Gastroesophageal sphincter (tissue), 4 donors: ENCODE results near the gene WDR26. TPM values are rescaled to one million over a fixed set of nuclear protein-coding genes. Genes with fewer than 3 reads are reported as not detected.
A peak's percentile ranks its signal among the peaks of the same experiment; 100 is the strongest.

Experiments used
- ATAC-seq: fragments of 150-250 bp; one replicate; pipeline ENCODE4 v1.9.1; 2016; ENCODE audit warnings: mild to moderate bottlenecking, moderate library complexity
- H3K27ac ChIP-seq, 4 donors: fragments of 200-600 bp; sonication (generic) in 3 of 4; 1 replicate in 3 of 4; 2 replicates in 1 of 4; pipeline ENCODE4 v1.5.1; 2016 to 2019
- H3K27me3 ChIP-seq: fragments of 200-600 bp; sonication (generic); one replicate; pipeline ENCODE4 v1.5.1; 2019
- H3K36me3 ChIP-seq, 2 donors: fragments of 200-600 bp; sonication (generic); one replicate each; pipeline ENCODE4 v1.5.1; 2019; ENCODE audit warnings: control low read depth in 1 of 2
- H3K4me1 ChIP-seq, 3 donors: fragments of 200-600 bp; sonication (generic); 1 replicate in 2 of 3; 2 replicates in 1 of 3; pipeline ENCODE4 v1.5.1; 2016 to 2019; ENCODE audit warnings: control low read depth in 2 of 3
- H3K4me3 ChIP-seq, 2 donors: fragments of 200-600 bp; sonication (generic); one replicate each; pipeline ENCODE4 v1.5.1; 2019; ENCODE audit warnings: mild to moderate bottlenecking in 1 of 2, moderate library complexity in 1 of 2
- H3K9me3 ChIP-seq, 3 donors: fragments of 200-600 bp; sonication (generic); one replicate each; pipeline ENCODE4 v1.5.1; 2017 to 2019; ENCODE audit warnings: control low read depth in 2 of 3
- EP300 ChIP-seq: sonication (generic); formaldehyde crosslinking; IDR thresholded peaks from one replicate; pipeline ENCODE4 v1.6.1; 2017; ENCODE audit warnings: antibody characterized with exemption, mild to moderate bottlenecking
- POLR2A ChIP-seq, 2 donors: fragments of 450-650 bp; IDR thresholded peaks; one replicate each; pipeline ENCODE4 v1.6.1; 2017; ENCODE audit warnings: antibody characterized with exemption in 2 of 2, mild to moderate bottlenecking in 2 of 2, moderate library complexity in 1 of 2
- POLR2AphosphoS5 ChIP-seq: sonication (generic); formaldehyde crosslinking; IDR thresholded peaks from one replicate; pipeline ENCODE4 v1.6.1; 2017; ENCODE audit warnings: antibody characterized with exemption
- WGBS, 2 donors: methylation state at CpG; one replicate each; pipeline ENCODE4 v1.1.5; 2018; ENCODE audit warnings: low coverage in 1 of 2; 5-methylcytosine and 5-hydroxymethylcytosine counted together
- total RNA-seq, 4 donors: library from RNA; depleted of rRNA; stranded (reverse); fragments of >200 nt; gene quantifications; one replicate each; pipeline ENCODE4 v1.1.0, GENCODE V29; 2016
- TF ChIP-seq, protein P1 (sequence below), 4 experiments: fragments of 200-600 bp in 2 of 4; fragments of 450-650 bp in 2 of 4; sonication (generic) in 1 of 4; IDR thresholded peaks; one replicate each; pipeline ENCODE4 v1.5.1; 2017 to 2019; ENCODE audit warnings: antibody characterized with exemption in 4 of 4, mild to moderate bottlenecking in 2 of 4, moderate library complexity in 2 of 4

Gene WDR26
- total RNA-seq, 4 donors from 2014 or later, result 63.9 to 94.5 (median 77.7) TPM

DNA sequence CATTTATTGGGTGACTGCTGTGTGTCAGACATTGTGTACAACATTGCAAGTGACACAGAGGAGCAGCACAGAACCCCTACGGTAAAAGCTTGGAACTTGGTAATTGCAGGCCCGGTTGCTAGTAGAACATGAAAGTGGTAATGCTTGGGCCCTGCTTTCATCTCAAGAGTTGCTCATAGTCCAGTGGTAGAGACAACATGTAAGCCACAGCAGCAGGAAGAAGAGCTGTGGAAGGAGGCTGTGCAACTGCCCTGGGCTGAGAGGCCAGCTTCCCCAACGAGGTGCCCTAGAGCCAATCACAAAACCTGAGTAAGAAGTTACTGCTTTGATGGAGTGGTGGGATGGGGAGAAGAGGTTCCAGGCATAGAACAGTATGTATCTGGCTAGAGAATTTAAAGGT, 59.5 kb downstream of the WDR26 start:
- H3K27me3 ChIP-seq, result no peaks in the 10 kb centered on the region
- WGBS, 2 donors, result 77 to 90% methylated on average over 2 of the region's 3 CpGs
- H3K36me3 ChIP-seq, result peaks cover 0 to 97% of the 10 kb centered on the region in 2 donors
- no peak for ATAC-seq
- no peaks in the 10 kb centered on the region for H3K9me3 ChIP-seq
- no peak overlapping the region for H3K27ac ChIP-seq
- H3K4me1 ChIP-seq, result peaks cover 0 to 41% (median 0%) of the 10 kb centered on the region in 3 donors
- TF ChIP-seq, protein P1, sequence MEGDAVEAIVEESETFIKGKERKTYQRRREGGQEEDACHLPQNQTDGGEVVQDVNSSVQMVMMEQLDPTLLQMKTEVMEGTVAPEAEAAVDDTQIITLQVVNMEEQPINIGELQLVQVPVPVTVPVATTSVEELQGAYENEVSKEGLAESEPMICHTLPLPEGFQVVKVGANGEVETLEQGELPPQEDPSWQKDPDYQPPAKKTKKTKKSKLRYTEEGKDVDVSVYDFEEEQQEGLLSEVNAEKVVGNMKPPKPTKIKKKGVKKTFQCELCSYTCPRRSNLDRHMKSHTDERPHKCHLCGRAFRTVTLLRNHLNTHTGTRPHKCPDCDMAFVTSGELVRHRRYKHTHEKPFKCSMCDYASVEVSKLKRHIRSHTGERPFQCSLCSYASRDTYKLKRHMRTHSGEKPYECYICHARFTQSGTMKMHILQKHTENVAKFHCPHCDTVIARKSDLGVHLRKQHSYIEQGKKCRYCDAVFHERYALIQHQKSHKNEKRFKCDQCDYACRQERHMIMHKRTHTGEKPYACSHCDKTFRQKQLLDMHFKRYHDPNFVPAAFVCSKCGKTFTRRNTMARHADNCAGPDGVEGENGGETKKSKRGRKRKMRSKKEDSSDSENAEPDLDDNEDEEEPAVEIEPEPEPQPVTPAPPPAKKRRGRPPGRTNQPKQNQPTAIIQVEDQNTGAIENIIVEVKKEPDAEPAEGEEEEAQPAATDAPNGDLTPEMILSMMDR (IDR thresholded peaks at IDR 0.05), result no peak
- no peak for TF ChIP-seq EP300
- TF ChIP-seq POLR2AphosphoS5, result no peak
- TF ChIP-seq POLR2A (IDR thresholded peaks at IDR 0.05), result no peak
- H3K4me3 ChIP-seq, result no peak overlapping the region

DNA sequence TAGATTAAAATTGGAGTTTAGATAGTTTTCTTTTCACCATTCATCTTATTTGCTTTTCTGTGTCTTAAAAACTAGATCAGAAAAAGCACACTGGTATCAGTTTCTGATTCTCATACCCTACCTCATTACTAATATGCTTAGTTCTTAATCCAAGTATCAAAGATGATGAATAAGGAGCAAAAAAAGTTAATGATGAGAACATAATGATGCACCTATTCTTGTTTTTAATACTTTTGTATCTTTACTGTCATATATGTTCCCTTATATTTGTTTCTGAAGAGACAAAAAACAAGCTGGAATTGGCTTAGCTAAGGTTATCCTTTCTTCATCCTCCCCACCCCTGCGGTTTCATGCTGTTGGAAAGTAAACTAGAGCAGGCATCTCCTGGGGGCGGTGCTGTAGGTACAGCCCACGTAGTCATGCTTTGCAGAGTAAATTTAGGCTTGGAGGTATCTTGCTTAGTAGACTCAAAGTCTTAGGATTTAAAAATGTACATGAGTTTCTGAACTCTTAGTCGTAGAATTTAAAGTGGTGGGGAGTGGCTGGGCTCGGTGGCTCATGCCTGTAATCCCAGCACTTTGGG, 61.5 kb downstream of the WDR26 start:
- Histone ChIP-seq H3K9me3 (no peaks in the 10 kb centered on the region), H3K4me3 (no peak overlapping the region), H3K27ac (no peak overlapping the region), H3K27me3 (no peaks in the 10 kb centered on the region), H3K4me1 (peaks cover 0 to 49% (median 0%) of the 10 kb centered on the region in 3 donors), H3K36me3 (peaks cover 0 to 100% of the 10 kb centered on the region in 2 donors)
- WGBS, 2 donors, result 90 to 92% methylated on average over 2 to 5 of the region's 5 CpGs
- TF ChIP-seq POLR2AphosphoS5 (no peak), POLR2A (IDR thresholded peaks at IDR 0.05) (no peak), EP300 (no peak)
- TF ChIP-seq, protein P1 (IDR thresholded peaks at IDR 0.05), result no peak
- no peak for ATAC-seq

DNA sequence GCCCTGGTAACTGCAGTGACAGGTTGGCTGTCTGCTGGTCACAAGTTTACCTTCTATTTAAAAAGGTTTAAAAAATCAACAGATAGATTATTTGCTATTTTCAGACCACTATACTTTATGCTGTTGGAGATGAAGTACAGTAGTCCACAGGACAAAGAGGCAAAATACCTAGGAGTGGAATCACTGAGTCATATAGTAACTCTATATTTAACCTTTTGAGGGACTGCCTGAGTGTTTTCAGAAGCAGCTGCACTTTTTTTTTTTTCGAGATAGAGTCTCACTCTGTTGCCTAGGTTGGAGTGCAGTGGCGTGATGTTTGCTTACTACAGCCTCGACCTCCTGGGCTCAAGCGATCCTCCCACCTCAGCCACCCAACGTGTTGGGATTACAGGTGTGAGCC, 66.2 kb downstream of the WDR26 start:
- Histone ChIP-seq H3K9me3 (no peaks in the 10 kb centered on the region), H3K36me3 (peaks cover 0 to 76% of the 10 kb centered on the region in 2 donors), H3K4me1 (peaks cover 0 to 22% (median 0%) of the 10 kb centered on the region in 3 donors), H3K27me3 (no peaks in the 10 kb centered on the region), H3K27ac (no peak overlapping the region), H3K4me3 (no peak overlapping the region)
- WGBS, 2 donors, result 60 to 77% methylated on average over 5 of the region's 5 CpGs
- TF ChIP-seq POLR2A (IDR thresholded peaks at IDR 0.05) (no peak), POLR2AphosphoS5 (no peak), EP300 (no peak)
- TF ChIP-seq, protein P1 (IDR thresholded peaks at IDR 0.05), result no peak
- no peak for ATAC-seq

DNA sequence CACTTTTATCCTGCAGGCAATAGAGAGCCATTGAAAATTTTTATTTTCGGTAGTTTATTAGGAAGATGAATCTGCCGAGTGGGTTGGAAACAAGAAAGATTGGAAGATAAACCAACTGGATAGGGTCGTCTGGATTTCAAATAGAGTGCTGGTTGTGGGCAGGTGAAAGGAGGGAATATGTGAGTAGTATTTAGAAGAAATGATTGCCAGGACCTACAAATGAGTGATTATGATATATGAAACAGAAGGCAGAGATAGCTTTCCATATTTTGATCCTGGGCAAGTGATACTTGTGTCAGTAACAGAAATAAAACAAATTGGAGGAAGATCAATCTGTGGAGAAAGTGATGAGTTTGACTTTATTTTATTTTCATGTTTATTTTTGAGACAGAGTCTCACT, 75.4 kb downstream of the WDR26 start:
- no peaks in the 10 kb centered on the region for H3K9me3 ChIP-seq
- H3K4me3 ChIP-seq, result no peak overlapping the region
- H3K27ac ChIP-seq, result no peak overlapping the region
- WGBS, 2 donors, result 63 to 69% methylated on average over 3 of the region's 3 CpGs
- H3K4me1 ChIP-seq, result peaks cover 4 to 37% (median 14%) of the 10 kb centered on the region in 3 donors
- H3K36me3 ChIP-seq, result no peaks in the 10 kb centered on the region
- no peak for ATAC-seq
- no peaks in the 10 kb centered on the region for H3K27me3 ChIP-seq
- no peak for TF ChIP-seq POLR2A (IDR thresholded peaks at IDR 0.05)
- TF ChIP-seq POLR2AphosphoS5, result no peak
- TF ChIP-seq, protein P1 (IDR thresholded peaks at IDR 0.05), result no peak
- no peak for TF ChIP-seq EP300

DNA sequence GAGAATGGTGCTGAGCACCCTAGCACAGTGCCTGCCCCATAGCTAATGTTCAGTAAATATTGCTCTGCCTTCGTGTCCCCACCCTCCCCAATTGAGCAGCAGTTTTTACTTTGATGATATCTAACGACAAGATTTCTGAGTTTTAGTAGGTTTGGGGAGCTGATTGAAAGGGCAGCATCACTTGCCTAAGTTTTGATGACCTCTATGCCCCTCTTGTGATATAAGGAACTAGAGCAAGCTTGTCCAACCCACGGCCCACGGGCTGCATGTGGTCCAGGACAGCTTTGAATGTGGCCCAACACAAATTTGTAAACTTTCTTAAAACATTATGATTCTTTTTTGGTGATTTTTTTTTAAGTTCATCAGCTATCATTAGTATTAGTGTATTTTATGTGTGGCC, 76.4 kb downstream of the WDR26 start:
- no peak for ATAC-seq

More for the DNA sequence above, 76.4 kb downstream of the WDR26 start:
- Histone ChIP-seq H3K27me3 (no peaks in the 10 kb centered on the region), H3K4me3 (peak overlapping the region in 1 of 2 donors; percentile 91), H3K27ac (peak overlapping the region in 3 of 4 donors; percentile 92 to 95 (median 94)), H3K9me3 (no peaks in the 10 kb centered on the region), H3K36me3 (no peaks in the 10 kb centered on the region), H3K4me1 (peaks cover 4 to 34% (median 14%) of the 10 kb centered on the region in 3 donors)
- TF ChIP-seq POLR2A (IDR thresholded peaks at IDR 0.05) (no peak), EP300 (no peak), POLR2AphosphoS5 (no peak)
- TF ChIP-seq, protein P1 (IDR thresholded peaks at IDR 0.05), result no peak
- 56 to 61% methylated on average over 4 of the region's 4 CpGs for WGBS, 2 donors
